ENCODE results near the gene ARHGAP10. TPM values are rescaled to one million over a fixed set of nuclear protein-coding genes. Genes with fewer than 3 reads are reported as not detected.

The ARHGAP10 gene
- total and polyA plus RNA-seq, 4 experiments from 2014 or later = 6.4 to 8.3 (median 7.8) TPM

GRCh38 chr4:147773261-147774184, 41.6 kb downstream of the ARHGAP10 start:
- Histone ChIP-seq H3K9me3 (ENCODE audit: control insufficient read depth in 1 of 2, low read length in 2 of 2) (no peaks in the 10 kb centered on the region), H3K36me3 (ENCODE audit: insufficient read depth, low read length) (no peaks in the 10 kb centered on the region), H3K4me3 (ENCODE audit: low read length in 2 of 2) (no peak overlapping the region), H3K27ac (ENCODE audit: low read depth, low read length) (no peak overlapping the region), H3K4me1 (ENCODE audit: insufficient read depth, low read length) (no peaks in the 10 kb centered on the region), H3K27me3 (ENCODE audit: insufficient read depth, low read length) (no peaks in the 10 kb centered on the region)
- Mint-ChIP-seq H3K4me1 (peaks cover under 1 to 5% (median 3%) of the 10 kb centered on the region in 4 donors), H3K36me3 (peaks cover 0 to 1% of the 10 kb centered on the region in 2 donors), H3K27me3 (no peaks in the 10 kb centered on the region), H3K9me3 (no peaks in the 10 kb centered on the region), H3K27ac (peak overlapping the region in 1 of 7 donors; percentile 62), H3K4me3 (no peak overlapping the region)
- POLR2A ChIA-PET (ENCODE audit: partially characterized antibody) = interaction anchor here (0.9 to 1.3 kb wide), 2 partner anchors 20 to 33 kb away, joined by 3 to 4 read pairs; no protein-coding TSS in a partner anchor
- CTCF ChIA-PET (ENCODE audit: partially characterized antibody) = interaction anchor here (0.6 to 1.3 kb wide), 4 partner anchors 41 to 105 kb away, joined by 3 to 4 read pairs (median 3); partner anchors contain the start of gene ARHGAP10
- DNase-seq = no peak
- intact Hi-C loops (cut with micrococcal nuclease) = no loop called here

GRCh38 chr4:147776716-147777115, 44.8 kb downstream of the ARHGAP10 start:
- POLR2A ChIA-PET (ENCODE audit: partially characterized antibody) = interaction anchor here (1.0 to 1.1 kb wide), 2 partner anchors 43 to 44 kb away, joined by 3 read pairs; partner anchors contain the start of gene ARHGAP10
- DNase-seq = no peak
- Mint-ChIP-seq H3K4me3 (no peak overlapping the region), H3K36me3 (no peaks in the 10 kb centered on the region), H3K4me1 (peaks cover 23 to 30% (median 24%) of the 10 kb centered on the region in 4 donors), H3K27me3 (no peaks in the 10 kb centered on the region), H3K9me3 (no peaks in the 10 kb centered on the region), H3K27ac (no peak overlapping the region)
- H3K9me3 ChIP-seq (ENCODE audit: control insufficient read depth in 1 of 2, low read length in 2 of 2) = no peaks in the 10 kb centered on the region
- no peak overlapping the region for H3K4me3 ChIP-seq (ENCODE audit: low read length in 2 of 2)
- intact Hi-C loops (cut with micrococcal nuclease) = no loop called here
- no peaks in the 10 kb centered on the region for H3K27me3 ChIP-seq (ENCODE audit: insufficient read depth, low read length)
- no peak overlapping the region for H3K27ac ChIP-seq (ENCODE audit: low read depth, low read length)
- H3K36me3 ChIP-seq (ENCODE audit: insufficient read depth, low read length) = no peaks in the 10 kb centered on the region
- H3K4me1 ChIP-seq (ENCODE audit: insufficient read depth, low read length) = peaks cover 7% of the 10 kb centered on the region
- CTCF ChIA-PET (ENCODE audit: partially characterized antibody) = interaction anchor here (0.7 to 1.4 kb wide), 3 partner anchors 13 to 90 kb away, joined by 3 to 5 read pairs (median 3); no protein-coding TSS in a partner anchor

GRCh38 chr4:147777456-147778091, 45.7 kb downstream of the ARHGAP10 start:
- H3K36me3 Mint-ChIP-seq = no peaks in the 10 kb centered on the region
- Histone ChIP-seq H3K27ac (ENCODE audit: low read depth, low read length) (no peak overlapping the region), H3K27me3 (ENCODE audit: insufficient read depth, low read length) (no peaks in the 10 kb centered on the region), H3K4me3 (ENCODE audit: low read length in 2 of 2) (no peak overlapping the region), H3K4me1 (ENCODE audit: insufficient read depth, low read length) (peaks cover 11% of the 10 kb centered on the region), H3K36me3 (ENCODE audit: insufficient read depth, low read length) (no peaks in the 10 kb centered on the region), H3K9me3 (ENCODE audit: control insufficient read depth in 1 of 2, low read length in 2 of 2) (no peaks in the 10 kb centered on the region)
- CTCF ChIA-PET (ENCODE audit: partially characterized antibody) = no interaction called here
- H3K4me1 Mint-ChIP-seq = peaks cover 28 to 39% (median 31%) of the 10 kb centered on the region in 4 donors
- DNase-seq = no peak
- no peaks in the 10 kb centered on the region for H3K9me3 Mint-ChIP-seq
- no peaks in the 10 kb centered on the region for H3K27me3 Mint-ChIP-seq
- H3K27ac Mint-ChIP-seq = no peak overlapping the region
- no peak overlapping the region for H3K4me3 Mint-ChIP-seq
- intact Hi-C loops (cut with micrococcal nuclease) = no loop called here
- POLR2A ChIA-PET (ENCODE audit: partially characterized antibody) = no interaction called here

- Histone ChIP-seq H3K4me1 (ENCODE audit: insufficient read depth, low read length) (peaks cover 11% of the 10 kb centered on the region), H3K9me3 (ENCODE audit: control insufficient read depth in 1 of 2, low read length in 2 of 2) (no peaks in the 10 kb centered on the region), H3K36me3 (ENCODE audit: insufficient read depth, low read length) (no peaks in the 10 kb centered on the region), H3K27me3 (ENCODE audit: insufficient read depth, low read length) (no peaks in the 10 kb centered on the region), H3K4me3 (ENCODE audit: low read length in 2 of 2) (no peak overlapping the region), H3K27ac (ENCODE audit: low read depth, low read length) (no peak overlapping the region)
- Mint-ChIP-seq H3K27ac (peak overlapping the region in 4 of 7 donors; percentile 0 to 82 (median 22)), H3K4me1 (peaks cover 28 to 39% (median 31%) of the 10 kb centered on the region in 4 donors), H3K9me3 (no peaks in the 10 kb centered on the region), H3K36me3 (no peaks in the 10 kb centered on the region), H3K27me3 (no peaks in the 10 kb centered on the region), H3K4me3 (peak overlapping the region in 3 of 8 donors; percentile 0 to 19 (median 5))
- intact Hi-C loops (cut with micrococcal nuclease) = no loop called here
- ChIA-PET CTCF (ENCODE audit: partially characterized antibody) (no interaction called here), POLR2A (ENCODE audit: partially characterized antibody) (no interaction called here)
- DNase-seq = no peak
Observed at GRCh38 chr4:147778942-147779341, 47.1 kb downstream of the ARHGAP10 start.

DNA sequence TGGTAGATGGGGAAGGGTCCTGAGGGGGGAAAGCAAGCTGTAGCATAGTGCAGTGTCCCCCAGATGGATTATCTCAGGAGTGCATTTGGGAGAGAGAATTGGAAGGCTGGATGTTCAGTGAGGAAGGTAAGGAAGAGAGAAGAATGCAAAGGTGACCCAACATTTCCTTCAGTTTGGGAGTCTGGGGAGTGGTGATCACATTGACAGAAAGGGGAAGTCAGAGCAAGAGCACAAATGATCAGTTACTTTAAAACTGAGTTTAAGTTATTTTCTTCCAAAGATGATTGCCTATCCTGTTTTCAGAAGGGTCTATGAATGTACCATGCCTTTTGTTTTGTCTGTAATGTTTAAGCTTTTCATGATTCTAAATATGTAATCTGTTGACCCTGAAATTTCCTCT, 47.6 kb downstream of the ARHGAP10 start:
- Histone ChIP-seq H3K27ac (ENCODE audit: low read depth, low read length) (no peak overlapping the region), H3K4me1 (ENCODE audit: insufficient read depth, low read length) (peaks cover 11% of the 10 kb centered on the region), H3K4me3 (ENCODE audit: low read length in 2 of 2) (no peak overlapping the region), H3K9me3 (ENCODE audit: control insufficient read depth in 1 of 2, low read length in 2 of 2) (no peaks in the 10 kb centered on the region), H3K27me3 (ENCODE audit: insufficient read depth, low read length) (no peaks in the 10 kb centered on the region), H3K36me3 (ENCODE audit: insufficient read depth, low read length) (no peaks in the 10 kb centered on the region)
- Mint-ChIP-seq H3K4me3 (peak overlapping the region in 1 of 8 donors; percentile 19), H3K4me1 (peaks cover 28 to 39% (median 31%) of the 10 kb centered on the region in 4 donors), H3K9me3 (no peaks in the 10 kb centered on the region), H3K27ac (peak overlapping the region in 3 of 7 donors; percentile 0 to 66 (median 3)), H3K27me3 (no peaks in the 10 kb centered on the region), H3K36me3 (no peaks in the 10 kb centered on the region)
- ChIA-PET POLR2A (ENCODE audit: partially characterized antibody) (interaction anchor here (1.0 kb wide), 1 partner anchor 48 kb away, joined by 3 read pairs; the partner anchor contains the start of gene ARHGAP10), CTCF (ENCODE audit: partially characterized antibody) (interaction anchor here (0.8 to 1.4 kb wide), 2 partner anchors 12 to 16 kb away, joined by 3 to 4 read pairs; no protein-coding TSS in a partner anchor)
- intact Hi-C loops (cut with micrococcal nuclease) = no loop called here
- DNase-seq = no peak

DNA sequence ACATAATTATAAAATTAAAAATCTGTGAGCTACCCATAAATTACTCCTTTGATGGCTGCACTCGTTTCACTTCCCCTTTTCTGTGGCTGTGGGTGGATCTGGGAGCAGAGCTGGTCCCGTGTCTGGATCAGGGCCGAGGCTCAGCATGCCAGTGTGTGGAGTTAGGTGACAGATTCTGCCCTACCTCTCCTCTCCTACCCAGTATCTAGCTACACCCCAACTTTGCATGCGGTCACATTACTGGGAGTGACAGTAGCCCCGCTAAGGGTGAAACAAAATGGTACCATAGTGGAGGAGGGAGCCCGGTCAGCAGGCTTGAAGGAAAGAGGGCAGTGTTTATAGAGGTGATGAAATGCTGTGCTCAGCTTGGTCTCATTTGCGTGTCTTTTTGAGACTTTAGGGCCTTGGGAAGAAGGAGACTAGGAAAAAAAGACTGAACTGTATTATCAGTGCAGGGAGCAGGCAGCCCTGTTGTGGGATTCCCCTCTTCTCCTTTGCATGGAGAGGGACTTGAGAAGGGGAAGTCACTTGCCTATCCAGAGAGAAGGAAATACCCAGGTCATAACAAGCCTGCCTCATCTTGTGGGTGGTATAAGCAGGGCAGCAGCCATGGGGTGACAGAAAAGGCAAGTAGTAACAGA, 48.4 kb downstream of the ARHGAP10 start:
- Histone ChIP-seq H3K4me1 (ENCODE audit: insufficient read depth, low read length) (peaks cover 11% of the 10 kb centered on the region), H3K27me3 (ENCODE audit: insufficient read depth, low read length) (no peaks in the 10 kb centered on the region), H3K36me3 (ENCODE audit: insufficient read depth, low read length) (no peaks in the 10 kb centered on the region), H3K4me3 (ENCODE audit: low read length in 2 of 2) (no peak overlapping the region), H3K9me3 (ENCODE audit: control insufficient read depth in 1 of 2, low read length in 2 of 2) (no peaks in the 10 kb centered on the region), H3K27ac (ENCODE audit: low read depth, low read length) (no peak overlapping the region)
- CTCF ChIA-PET (ENCODE audit: partially characterized antibody) = interaction anchor here (0.5 to 1.4 kb wide), 3 partner anchors 12 to 17 kb away, joined by 3 to 4 read pairs (median 3); no protein-coding TSS in a partner anchor
- POLR2A ChIA-PET (ENCODE audit: partially characterized antibody) = interaction anchor here (1.0 kb wide), 1 partner anchor 48 kb away, joined by 3 read pairs; the partner anchor contains the start of gene ARHGAP10
- Mint-ChIP-seq H3K36me3 (no peaks in the 10 kb centered on the region), H3K4me3 (peak overlapping the region in 2 of 8 donors; percentile 15 to 28), H3K9me3 (no peaks in the 10 kb centered on the region), H3K4me1 (peaks cover 30 to 42% (median 34%) of the 10 kb centered on the region in 4 donors), H3K27ac (peak overlapping the region in 4 of 7 donors; percentile 66 to 84 (median 66)), H3K27me3 (no peaks in the 10 kb centered on the region)
- intact Hi-C loops (cut with micrococcal nuclease) = no loop called here
- DNase-seq = no peak
